ENCODE measurements around the gene AOC3.

The AOC3 gene

GRCh38 chr17:42832213-42832933, 18.6 kb upstream of the AOC3 start:
- Histone ChIP-seq H3K4ac (ENCODE audit: low read depth, low read length) (no peak overlapping the region), H2BK5ac (ENCODE audit: low read depth, low read length, poor library complexity) (peak overlapping the region; percentile 34), H3K36me3 (ENCODE audit: control insufficient read depth in 1 of 2, insufficient read depth in 2 of 2, low read length in 2 of 2) (peaks cover 8 to 22% of the 10 kb centered on the region in 2 experiments), H3K4me2 (ENCODE audit: low read length) (peak overlapping the region; percentile 83), H3K27me3 (ENCODE audit: insufficient read depth, low read length) (no peaks in the 10 kb centered on the region), H2AK5ac (ENCODE audit: low read length) (no peak overlapping the region), H2BK120ac (ENCODE audit: insufficient read depth, low read length, poor library complexity) (peak overlapping the region; percentile 34), H3K9ac (ENCODE audit: low read length) (peak overlapping the region; percentile 92), H3K18ac (ENCODE audit: low read length) (no peak overlapping the region), H4K12ac (ENCODE audit: low read depth, low read length) (peak overlapping the region; percentile 76), H2BK12ac (ENCODE audit: low read length) (no peak overlapping the region), H3K79me1 (ENCODE audit: low read length) (peaks cover 10% of the 10 kb centered on the region), H3K4me1 (ENCODE audit: control insufficient read depth in 1 of 2, insufficient read depth in 2 of 2, low read length in 2 of 2) (peaks cover 0 to 3% of the 10 kb centered on the region in 2 experiments), H3K14ac (ENCODE audit: low read length) (peak overlapping the region; percentile 58), H3K23ac (ENCODE audit: low read length) (no peak overlapping the region), H4K8ac (ENCODE audit: low read depth, low read length) (peak overlapping the region; percentile 95), H3K4me3 (ENCODE audit: low read depth, low read length) (peak overlapping the region; percentile 85), H2AFZ (ENCODE audit: insufficient read depth, low read length, poor library complexity) (peak overlapping the region; percentile 65), H3K27ac (ENCODE audit: low read depth, low read length) (no peak overlapping the region), H3K9me3 (ENCODE audit: insufficient read depth, low read depth, low read length) (no peaks in the 10 kb centered on the region), H4K91ac (ENCODE audit: low read depth, low read length) (peak overlapping the region; percentile 80), H3K79me2 (ENCODE audit: control insufficient read depth, insufficient read depth, low read length, poor library complexity) (peaks cover 8% of the 10 kb centered on the region)
- no CpG with 5 or more reads among the region's 9 CpGs for WGBS (ENCODE audit: extremely low coverage, insufficient coverage, insufficient read length)
- DNase-seq: no peak

GRCh38 chr17:42832934-42833766, 17.8 kb upstream of the AOC3 start, which contains the start of gene PSME3:
PSME3 (plus strand) TSS chr17:42833397; CDS start chr17:42833632, 235 bp downstream.
- H4K12ac ChIP-seq (ENCODE audit: low read depth, low read length): peak within 1 kb of the TSS; percentile 81
- peak within 1 kb of the TSS; percentile 95 for H3K9ac ChIP-seq (ENCODE audit: low read length)
- peaks cover 0 to 3% of the 10 kb centered on the region in 2 experiments for H3K4me1 ChIP-seq (ENCODE audit: control insufficient read depth in 1 of 2, insufficient read depth in 2 of 2, low read length in 2 of 2)
- H3K79me1 ChIP-seq (ENCODE audit: low read length): peaks cover 10% of the 10 kb centered on the region
- H2BK120ac ChIP-seq (ENCODE audit: insufficient read depth, low read length, poor library complexity): peak within 1 kb of the TSS; percentile 56
- peak within 1 kb of the TSS; percentile 83 for H3K4me2 ChIP-seq (ENCODE audit: low read length)
- peak within 1 kb of the TSS; percentile 58 for H3K14ac ChIP-seq (ENCODE audit: low read length)
- WGBS (ENCODE audit: extremely low coverage, insufficient coverage, insufficient read length): no CpG with 5 or more reads among the region's 71 CpGs
- H3K9me3 ChIP-seq (ENCODE audit: insufficient read depth, low read depth, low read length): no peaks in the 10 kb centered on the region
- H3K4me3 ChIP-seq (ENCODE audit: low read depth, low read length): peak within 1 kb of the TSS; percentile 85
- peak within 1 kb of the TSS; percentile 95 for H3K4ac ChIP-seq (ENCODE audit: low read depth, low read length)
- H2BK12ac ChIP-seq (ENCODE audit: low read length): no peak within 1 kb of the TSS
- H3K27me3 ChIP-seq (ENCODE audit: insufficient read depth, low read length): no peaks in the 10 kb centered on the region
- H2AFZ ChIP-seq (ENCODE audit: insufficient read depth, low read length, poor library complexity): peak within 1 kb of the TSS; percentile 90
- peak within 1 kb of the TSS; percentile 4 for H3K23ac ChIP-seq (ENCODE audit: low read length)
- peak; percentile 91 to 95 for DNase-seq
- peak within 1 kb of the TSS; percentile 57 for H3K27ac ChIP-seq (ENCODE audit: low read depth, low read length)
- peak within 1 kb of the TSS; percentile 95 for H4K8ac ChIP-seq (ENCODE audit: low read depth, low read length)
- peaks cover 8% of the 10 kb centered on the region for H3K79me2 ChIP-seq (ENCODE audit: control insufficient read depth, insufficient read depth, low read length, poor library complexity)
- H2AK5ac ChIP-seq (ENCODE audit: low read length): peak within 1 kb of the TSS; percentile 16
- H4K91ac ChIP-seq (ENCODE audit: low read depth, low read length): peak within 1 kb of the TSS; percentile 80
- H3K18ac ChIP-seq (ENCODE audit: low read length): peak within 1 kb of the TSS; percentile 44
- H3K36me3 ChIP-seq (ENCODE audit: control insufficient read depth in 1 of 2, insufficient read depth in 2 of 2, low read length in 2 of 2): peaks cover 14 to 30% of the 10 kb centered on the region in 2 experiments
- peak within 1 kb of the TSS; percentile 35 for H2BK5ac ChIP-seq (ENCODE audit: low read depth, low read length, poor library complexity)

DNA sequence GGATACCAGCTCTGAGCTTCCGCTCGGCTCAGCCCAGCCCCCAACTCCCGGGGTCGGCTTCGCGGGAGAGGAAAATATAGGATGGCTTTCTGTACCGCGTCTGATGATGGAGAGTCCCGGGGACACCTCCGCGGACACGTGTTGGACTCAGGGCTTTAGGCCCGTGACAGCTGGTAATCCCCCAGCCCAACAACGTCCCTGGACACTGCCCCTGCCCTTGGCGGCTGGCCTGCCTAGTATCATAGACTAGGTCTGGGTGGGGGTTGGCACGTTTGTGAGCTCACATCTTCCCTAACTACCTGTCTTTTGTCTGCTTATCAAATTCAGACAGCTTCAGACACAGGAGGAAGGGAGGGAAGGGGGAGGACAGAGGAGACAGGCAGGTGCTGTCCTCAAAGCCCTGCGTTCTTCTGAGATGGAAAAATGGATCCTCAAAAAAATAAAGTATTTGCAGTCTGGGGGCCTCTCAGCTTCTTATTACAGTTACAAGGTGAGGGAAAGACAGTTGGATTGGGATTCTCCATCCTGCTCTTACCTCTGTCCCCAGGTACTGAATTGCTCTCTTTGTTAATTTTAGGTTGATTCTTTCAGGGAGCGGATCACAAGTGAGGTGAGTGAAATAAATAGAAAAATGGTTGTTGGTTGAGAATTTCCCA, 17.1 kb upstream of the AOC3 start:
- peak overlapping the region; percentile 95 for H3K9ac ChIP-seq (ENCODE audit: low read length)
- peaks cover 10% of the 10 kb centered on the region for H3K79me1 ChIP-seq (ENCODE audit: low read length)
- H4K12ac ChIP-seq (ENCODE audit: low read depth, low read length): peak overlapping the region; percentile 81
- peak overlapping the region; percentile 56 for H2BK120ac ChIP-seq (ENCODE audit: insufficient read depth, low read length, poor library complexity)
- peak overlapping the region; percentile 35 for H2BK5ac ChIP-seq (ENCODE audit: low read depth, low read length, poor library complexity)
- no peaks in the 10 kb centered on the region for H3K9me3 ChIP-seq (ENCODE audit: insufficient read depth, low read depth, low read length)
- peak overlapping the region; percentile 44 for H3K18ac ChIP-seq (ENCODE audit: low read length)
- H3K4ac ChIP-seq (ENCODE audit: low read depth, low read length): peak overlapping the region; percentile 95
- H3K36me3 ChIP-seq (ENCODE audit: control insufficient read depth in 1 of 2, insufficient read depth in 2 of 2, low read length in 2 of 2): peaks cover 19 to 37% of the 10 kb centered on the region in 2 experiments
- peak in 1 of 2 donors; percentile 9 for DNase-seq
- H3K4me2 ChIP-seq (ENCODE audit: low read length): peak overlapping the region; percentile 83
- H3K14ac ChIP-seq (ENCODE audit: low read length): peak overlapping the region; percentile 48
- H2BK12ac ChIP-seq (ENCODE audit: low read length): no peak overlapping the region
- H2AK5ac ChIP-seq (ENCODE audit: low read length): peak overlapping the region; percentile 16
- H2AFZ ChIP-seq (ENCODE audit: insufficient read depth, low read length, poor library complexity): peak overlapping the region; percentile 90
- peaks cover 0 to 3% of the 10 kb centered on the region in 2 experiments for H3K4me1 ChIP-seq (ENCODE audit: control insufficient read depth in 1 of 2, insufficient read depth in 2 of 2, low read length in 2 of 2)
- H3K23ac ChIP-seq (ENCODE audit: low read length): peak overlapping the region; percentile 4
- no peak overlapping the region for H3K27ac ChIP-seq (ENCODE audit: low read depth, low read length)
- no peaks in the 10 kb centered on the region for H3K27me3 ChIP-seq (ENCODE audit: insufficient read depth, low read length)
- H3K79me2 ChIP-seq (ENCODE audit: control insufficient read depth, insufficient read depth, low read length, poor library complexity): peaks cover 8% of the 10 kb centered on the region
- WGBS (ENCODE audit: extremely low coverage, insufficient coverage, insufficient read length): no CpG with 5 or more reads among the region's 18 CpGs
- peak overlapping the region; percentile 71 for H4K91ac ChIP-seq (ENCODE audit: low read depth, low read length)
- H3K4me3 ChIP-seq (ENCODE audit: low read depth, low read length): peak overlapping the region; percentile 85
- peak overlapping the region; percentile 95 for H4K8ac ChIP-seq (ENCODE audit: low read depth, low read length)

- Histone ChIP-seq H4K91ac (ENCODE audit: low read depth, low read length) (no peak overlapping the region), H2AFZ (ENCODE audit: insufficient read depth, low read length, poor library complexity) (no peak overlapping the region), H3K27ac (ENCODE audit: low read depth, low read length) (no peak overlapping the region), H3K27me3 (ENCODE audit: insufficient read depth, low read length) (no peaks in the 10 kb centered on the region), H3K79me1 (ENCODE audit: low read length) (peaks cover 10% of the 10 kb centered on the region), H2BK12ac (ENCODE audit: low read length) (no peak overlapping the region), H2BK5ac (ENCODE audit: low read depth, low read length, poor library complexity) (no peak overlapping the region), H3K79me2 (ENCODE audit: control insufficient read depth, insufficient read depth, low read length, poor library complexity) (peaks cover 8% of the 10 kb centered on the region), H2AK5ac (ENCODE audit: low read length) (no peak overlapping the region), H3K4me1 (ENCODE audit: control insufficient read depth in 1 of 2, insufficient read depth in 2 of 2, low read length in 2 of 2) (peaks cover 0 to 3% of the 10 kb centered on the region in 2 experiments), H3K4me3 (ENCODE audit: low read depth, low read length) (no peak overlapping the region), H4K8ac (ENCODE audit: low read depth, low read length) (no peak overlapping the region), H3K9me3 (ENCODE audit: insufficient read depth, low read depth, low read length) (no peaks in the 10 kb centered on the region), H3K23ac (ENCODE audit: low read length) (no peak overlapping the region), H4K12ac (ENCODE audit: low read depth, low read length) (no peak overlapping the region), H3K4me2 (ENCODE audit: low read length) (no peak overlapping the region), H3K9ac (ENCODE audit: low read length) (no peak overlapping the region), H3K18ac (ENCODE audit: low read length) (no peak overlapping the region), H2BK120ac (ENCODE audit: insufficient read depth, low read length, poor library complexity) (no peak overlapping the region), H3K14ac (ENCODE audit: low read length) (no peak overlapping the region), H3K4ac (ENCODE audit: low read depth, low read length) (no peak overlapping the region), H3K36me3 (ENCODE audit: control insufficient read depth in 1 of 2, insufficient read depth in 2 of 2, low read length in 2 of 2) (peaks cover 24 to 50% of the 10 kb centered on the region in 2 experiments)
- DNase-seq: peak in 1 of 2 donors; percentile 17
- no CpG with 5 or more reads among the region's 6 CpGs for WGBS (ENCODE audit: extremely low coverage, insufficient coverage, insufficient read length)
Observed at GRCh38 chr17:42835732-42836131, 15.3 kb upstream of the AOC3 start.
